ENCODE measurements around the gene DHRS3.
A peak's percentile ranks its signal among the peaks of the same experiment; 100 is the strongest.

DHRS3 gene

DNA sequence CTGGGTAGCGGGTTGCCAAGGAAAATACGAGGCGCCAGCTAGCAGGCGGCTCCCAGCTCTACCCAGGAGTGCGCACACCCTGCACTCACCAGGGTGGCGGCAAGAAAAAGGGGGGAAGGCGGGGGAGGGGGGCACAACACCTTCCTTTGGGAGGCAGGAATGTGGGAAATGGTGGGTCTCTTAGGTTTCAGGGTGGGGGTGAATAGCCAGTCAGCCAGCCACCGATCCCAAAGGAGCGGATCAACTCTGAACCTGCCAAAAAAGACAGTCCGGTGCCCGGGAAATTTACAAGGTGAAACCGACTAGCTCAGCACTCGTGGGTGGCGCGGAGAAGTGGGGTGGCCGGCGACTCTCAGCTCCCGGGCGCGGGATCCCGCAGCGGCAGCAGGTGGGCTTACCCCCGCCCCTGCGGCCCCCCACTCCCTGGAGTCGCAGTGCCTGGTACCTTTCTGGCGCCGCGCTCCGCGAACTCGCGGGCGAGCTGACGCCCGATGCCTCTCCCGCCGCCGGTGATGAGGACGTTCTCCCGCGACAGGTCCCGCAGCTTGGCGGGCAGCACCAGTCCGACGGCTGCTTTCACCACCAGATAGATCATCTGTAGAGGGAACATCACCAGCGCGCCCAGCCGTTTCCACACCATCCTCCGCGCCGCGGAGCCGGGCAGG is 1.2 kb downstream of the DHRS3 start:
- Histone ChIP-seq H3K4me3 (ENCODE audit: insufficient read depth in 1 of 2, low read depth in 1 of 2, low read length in 2 of 2) (peak overlapping the region; percentile 55 to 83), H3K27me3 (ENCODE audit: control insufficient read depth in 1 of 2, insufficient read depth in 1 of 2, low read length in 2 of 2) (peaks cover 0 to 32% of the 10 kb centered on the region in 2 experiments), H2BK5ac (ENCODE audit: low read depth, low read length, poor library complexity, severe bottlenecking) (no peak overlapping the region), H2BK15ac (ENCODE audit: low read depth, poor library complexity, severe bottlenecking) (no peak overlapping the region), H3K14ac (ENCODE audit: low read length in 2 of 2) (no peak overlapping the region), H2BK12ac (ENCODE audit: low read length in 2 of 2) (no peak overlapping the region), H3K4me1 (ENCODE audit: control insufficient read depth, insufficient read depth, low read depth, low read length) (peaks cover 35% of the 10 kb centered on the region), H4K91ac (ENCODE audit: low read length) (no peak overlapping the region), H3K23ac (ENCODE audit: low read length in 2 of 2) (peak overlapping the region in 1 of 2 experiments; percentile 89), H3K9me3 (ENCODE audit: control insufficient read depth, low read length) (no peaks in the 10 kb centered on the region), H3K4me2 (ENCODE audit: low read length, poor library complexity, severe bottlenecking) (peak overlapping the region; percentile 93), H3K36me3 (ENCODE audit: control insufficient read depth in 1 of 2, insufficient read depth in 2 of 2, low read depth in 1 of 2, low read length in 2 of 2) (peaks cover 0 to 9% of the 10 kb centered on the region in 2 experiments), H3K79me1 (replicated peaks; ENCODE audit: low read length, poor library complexity, severe bottlenecking) (no peaks in the 10 kb centered on the region), H3K4ac (ENCODE audit: low read depth in 1 of 2, low read length in 2 of 2) (no peak overlapping the region), H2AFZ (ENCODE audit: low read depth, low read length) (no peak overlapping the region), H3K18ac (ENCODE audit: low read depth in 1 of 2, low read length in 2 of 2) (peak overlapping the region in 1 of 2 experiments; percentile 2), H4K8ac (ENCODE audit: low read length) (no peak overlapping the region), H2BK120ac (ENCODE audit: low read depth, low read length) (no peak overlapping the region), H2AK5ac (ENCODE audit: low read length, severe bottlenecking) (no peak overlapping the region), H3K9ac (ENCODE audit: low read length) (peak overlapping the region; percentile 91), H3K27ac (ENCODE audit: low read length, poor library complexity, severe bottlenecking) (no peak overlapping the region)
- no peak for DNase-seq
- 1% methylated on average over 50 of the region's 53 CpGs for WGBS

DNA sequence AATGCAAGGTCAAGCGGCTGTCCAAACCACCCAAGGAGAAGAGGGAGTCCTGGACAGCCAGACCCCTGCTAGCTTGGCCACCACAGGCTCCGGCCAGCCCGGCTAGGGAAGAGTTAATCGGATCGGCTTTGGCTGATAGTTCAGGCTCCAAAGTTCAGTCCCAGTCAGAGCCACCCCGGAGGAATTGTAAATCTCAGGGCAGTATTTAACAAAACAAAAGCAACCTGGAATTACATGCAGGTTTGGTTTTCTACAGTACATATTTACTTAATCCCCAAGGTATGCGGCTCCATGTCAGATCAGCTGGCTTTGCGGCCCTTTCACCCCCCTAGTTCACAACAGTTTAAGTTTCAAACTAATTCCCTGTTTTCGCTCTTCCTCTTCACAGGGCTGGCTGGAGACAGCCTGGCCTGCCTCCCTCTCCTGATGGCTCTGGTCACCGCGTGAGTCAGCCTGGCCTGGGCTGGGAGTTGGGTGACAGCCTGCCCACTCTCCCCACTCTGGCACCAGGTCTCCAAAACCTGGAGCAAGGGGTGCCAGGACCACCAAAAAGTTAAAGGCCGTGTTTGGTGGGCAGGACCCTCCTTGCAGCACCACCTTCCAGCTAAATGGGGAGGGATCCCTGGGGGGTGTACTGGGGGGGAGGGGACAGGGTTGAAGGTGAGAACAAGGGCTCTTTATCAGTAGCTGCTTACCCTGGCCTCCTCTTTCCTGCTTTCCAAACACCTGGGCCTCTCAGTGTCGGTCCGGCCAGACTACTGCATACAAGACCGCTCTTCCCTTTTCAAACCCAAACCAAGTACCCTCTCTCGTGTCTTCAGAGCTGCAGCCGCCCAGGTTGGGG is 1.9 kb downstream of the DHRS3 start:
- H3K4ac ChIP-seq (ENCODE audit: low read depth in 1 of 2, low read length in 2 of 2): no peak overlapping the region
- H4K91ac ChIP-seq (ENCODE audit: low read length): no peak overlapping the region
- H2BK12ac ChIP-seq (ENCODE audit: low read length in 2 of 2): no peak overlapping the region
- H3K27ac ChIP-seq (ENCODE audit: low read length, poor library complexity, severe bottlenecking): no peak overlapping the region
- H2BK120ac ChIP-seq (ENCODE audit: low read depth, low read length): no peak overlapping the region
- H3K4me2 ChIP-seq (ENCODE audit: low read length, poor library complexity, severe bottlenecking): peak overlapping the region; percentile 93
- H3K27me3 ChIP-seq (ENCODE audit: control insufficient read depth in 1 of 2, insufficient read depth in 1 of 2, low read length in 2 of 2): peaks cover 0 to 32% of the 10 kb centered on the region in 2 experiments
- no peak overlapping the region for H2BK15ac ChIP-seq (ENCODE audit: low read depth, poor library complexity, severe bottlenecking)
- H3K18ac ChIP-seq (ENCODE audit: low read depth in 1 of 2, low read length in 2 of 2): no peak overlapping the region
- no peak overlapping the region for H3K14ac ChIP-seq (ENCODE audit: low read length in 2 of 2)
- H3K36me3 ChIP-seq (ENCODE audit: control insufficient read depth in 1 of 2, insufficient read depth in 2 of 2, low read depth in 1 of 2, low read length in 2 of 2): peaks cover 0 to 9% of the 10 kb centered on the region in 2 experiments
- whole genome bisulfite sequencing: 4% methylated on average over 16 of the region's 17 CpGs
- no peaks in the 10 kb centered on the region for H3K79me1 ChIP-seq (replicated peaks; ENCODE audit: low read length, poor library complexity, severe bottlenecking)
- peaks cover 35% of the 10 kb centered on the region for H3K4me1 ChIP-seq (ENCODE audit: control insufficient read depth, insufficient read depth, low read depth, low read length)
- no peak overlapping the region for H2BK5ac ChIP-seq (ENCODE audit: low read depth, low read length, poor library complexity, severe bottlenecking)
- no peak overlapping the region for H3K23ac ChIP-seq (ENCODE audit: low read length in 2 of 2)
- no peak overlapping the region for H4K8ac ChIP-seq (ENCODE audit: low read length)
- DNase-seq: peak; percentile 63
- peak overlapping the region; percentile 4 to 83 for H3K4me3 ChIP-seq (ENCODE audit: insufficient read depth in 1 of 2, low read depth in 1 of 2, low read length in 2 of 2)
- no peak overlapping the region for H2AFZ ChIP-seq (ENCODE audit: low read depth, low read length)
- no peak overlapping the region for H2AK5ac ChIP-seq (ENCODE audit: low read length, severe bottlenecking)
- H3K9ac ChIP-seq (ENCODE audit: low read length): peak overlapping the region; percentile 91
- H3K9me3 ChIP-seq (ENCODE audit: control insufficient read depth, low read length): no peaks in the 10 kb centered on the region

- Histone ChIP-seq H3K9ac (ENCODE audit: low read length) (peak overlapping the region; percentile 91), H3K9me3 (ENCODE audit: control insufficient read depth, low read length) (no peaks in the 10 kb centered on the region), H3K36me3 (ENCODE audit: control insufficient read depth in 1 of 2, insufficient read depth in 2 of 2, low read depth in 1 of 2, low read length in 2 of 2) (peaks cover 0 to 9% of the 10 kb centered on the region in 2 experiments), H3K18ac (ENCODE audit: low read depth in 1 of 2, low read length in 2 of 2) (no peak overlapping the region), H2BK12ac (ENCODE audit: low read length in 2 of 2) (no peak overlapping the region), H3K4ac (ENCODE audit: low read depth in 1 of 2, low read length in 2 of 2) (no peak overlapping the region), H3K4me1 (ENCODE audit: control insufficient read depth, insufficient read depth, low read depth, low read length) (peaks cover 35% of the 10 kb centered on the region), H2AFZ (ENCODE audit: low read depth, low read length) (no peak overlapping the region), H3K4me2 (ENCODE audit: low read length, poor library complexity, severe bottlenecking) (peak overlapping the region; percentile 93), H2BK15ac (ENCODE audit: low read depth, poor library complexity, severe bottlenecking) (no peak overlapping the region), H4K8ac (ENCODE audit: low read length) (no peak overlapping the region), H3K23ac (ENCODE audit: low read length in 2 of 2) (no peak overlapping the region), H2BK5ac (ENCODE audit: low read depth, low read length, poor library complexity, severe bottlenecking) (no peak overlapping the region), H2BK120ac (ENCODE audit: low read depth, low read length) (no peak overlapping the region), H3K79me1 (replicated peaks; ENCODE audit: low read length, poor library complexity, severe bottlenecking) (no peaks in the 10 kb centered on the region), H3K4me3 (ENCODE audit: insufficient read depth in 1 of 2, low read depth in 1 of 2, low read length in 2 of 2) (peak overlapping the region in 1 of 2 experiments; percentile 83), H3K27ac (ENCODE audit: low read length, poor library complexity, severe bottlenecking) (no peak overlapping the region), H3K27me3 (ENCODE audit: control insufficient read depth in 1 of 2, insufficient read depth in 1 of 2, low read length in 2 of 2) (peaks cover 0 to 32% of the 10 kb centered on the region in 2 experiments), H2AK5ac (ENCODE audit: low read length, severe bottlenecking) (no peak overlapping the region), H4K91ac (ENCODE audit: low read length) (no peak overlapping the region), H3K14ac (ENCODE audit: low read length in 2 of 2) (no peak overlapping the region)
- WGBS: 33% methylated on average over 10 of the region's 12 CpGs
- no peak for DNase-seq
Measured at GRCh38 chr1:12615159-12615864, 2.7 kb downstream of the DHRS3 start.
